B cell (primary cell): Measurements from ENCODE around the gene APOD.
"Not testable (repeated sequence)": the region's sequence is repeated elsewhere in the genome, so short reads cannot be mapped to it uniquely, and the experiment has no call there.

Experiments used
- CTCF ChIP-seq: fragments of 200-600 bp; IDR thresholded peaks from one replicate; pipeline ENCODE4 v1.8.0; 2022; ENCODE audit warnings: antibody characterized with exemption, mild to moderate bottlenecking
- EZH2 ChIP-seq: IDR thresholded peaks from 2 replicates; pipeline ENCODE4 v1.6.1; 2012; ENCODE audit warnings: borderline replicate concordance, low read depth, mild to moderate bottlenecking, moderate library complexity, low read length; ENCODE audit not compliant: insufficient read depth, poor library complexity, severe bottlenecking

GRCh38 chr3:195624171-195624570, 40.4 kb upstream of the APOD start:
- not testable (repeated sequence) for TF ChIP-seq CTCF, EZH2
